COLO668 (cell line): ENCODE measurements around the gene PRKAG2.
"Not testable (repeated sequence)": the region's sequence is repeated elsewhere in the genome, so short reads cannot be mapped to it uniquely, and the experiment has no call there.

Experiments
- DNase-seq: peaks from one replicate; lab custom pipeline; 2025; ENCODE audit not compliant: unreplicated experiment; lab: John Stamatoyannopoulos, UW

The PRKAG2 gene

GRCh38 chr7:151537818-151538561 is 338.9 kb downstream of the PRKAG2 start:
- DNase-seq = no peak

DNA sequence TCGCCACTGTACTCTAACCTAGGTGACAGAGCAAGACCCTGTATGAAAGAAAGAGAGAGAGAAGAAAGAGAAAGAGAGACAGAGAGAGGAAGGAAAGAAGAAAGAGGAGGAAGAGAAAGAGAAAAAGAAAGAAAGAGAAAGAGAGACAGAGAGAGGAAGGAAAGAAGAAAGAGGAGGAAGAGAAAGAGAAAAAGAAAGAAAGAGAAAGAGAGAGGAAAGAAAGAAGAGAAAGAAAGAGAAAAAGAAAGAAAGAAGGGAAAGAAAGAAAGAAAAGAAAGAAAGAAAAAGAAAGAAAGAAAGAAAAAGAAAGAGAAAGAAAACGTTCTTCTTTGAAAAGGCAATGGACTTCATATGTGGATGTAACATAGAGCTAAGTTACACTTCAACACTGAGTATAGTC is 340.7 kb downstream of the PRKAG2 start:
- not testable (repeated sequence) for DNase-seq

DNA sequence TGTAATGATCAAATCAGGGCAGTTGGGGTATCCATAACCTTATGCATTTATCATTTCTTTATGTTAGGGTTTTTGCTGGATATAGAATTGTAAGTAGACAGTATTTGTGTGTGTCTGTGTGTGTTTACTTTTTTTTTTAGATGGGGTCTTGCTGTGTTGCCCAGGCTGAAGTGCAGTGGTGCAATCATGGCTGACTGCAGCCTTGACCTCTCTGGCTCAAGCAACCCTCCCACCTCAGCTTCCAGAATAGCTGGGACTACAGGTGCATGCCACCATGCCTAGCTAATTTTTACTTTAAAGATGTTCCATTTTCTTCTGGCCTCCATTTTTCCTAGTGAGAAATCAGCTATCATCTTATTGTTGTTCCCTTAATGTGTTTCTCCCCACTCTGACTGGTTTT is 347.1 kb downstream of the PRKAG2 start:
- DNase-seq = no peak

- no peak for DNase-seq
Observed at GRCh38 chr7:151524845-151525244, 352.1 kb downstream of the PRKAG2 start.

DNA sequence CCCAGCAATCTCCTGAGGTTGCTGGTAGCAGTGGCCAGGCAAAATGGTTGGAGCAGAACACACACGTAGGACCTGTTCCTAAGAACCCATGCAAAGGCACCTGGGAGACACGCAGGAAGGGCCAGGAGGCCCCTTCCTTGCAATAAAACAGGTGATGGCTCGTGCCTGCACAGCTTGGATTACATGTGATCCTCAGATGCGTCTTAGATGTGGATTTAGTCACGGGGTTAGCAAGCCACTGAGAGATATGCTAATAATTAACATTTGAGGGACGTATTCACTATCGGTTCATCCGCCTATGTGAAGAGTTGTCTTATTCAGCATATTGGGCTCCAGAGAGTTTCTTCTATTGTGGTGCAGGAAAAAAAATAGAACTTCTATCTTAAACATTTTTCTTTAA is 352.6 kb downstream of the PRKAG2 start:
- no peak for DNase-seq

GRCh38 chr7:151520419-151521261 is 356.3 kb downstream of the PRKAG2 start:
- peak; percentile 70 for DNase-seq

- DNase-seq = peak; percentile 99
Observed at GRCh38 chr7:151519765-151520418, 357.0 kb downstream of the PRKAG2 start, which contains the start of gene RHEB. Gene RHEB (minus strand): TSS chr7:151519895. CDS start chr7:151519511, 384 bp downstream.

- DNase-seq = peak; percentile 61
Observed at GRCh38 chr7:151518947-151519764, 357.8 kb downstream of the PRKAG2 start.

- peak; percentile 52 for DNase-seq
Observed at GRCh38 chr7:151518105-151518946, 358.6 kb downstream of the PRKAG2 start.

DNA sequence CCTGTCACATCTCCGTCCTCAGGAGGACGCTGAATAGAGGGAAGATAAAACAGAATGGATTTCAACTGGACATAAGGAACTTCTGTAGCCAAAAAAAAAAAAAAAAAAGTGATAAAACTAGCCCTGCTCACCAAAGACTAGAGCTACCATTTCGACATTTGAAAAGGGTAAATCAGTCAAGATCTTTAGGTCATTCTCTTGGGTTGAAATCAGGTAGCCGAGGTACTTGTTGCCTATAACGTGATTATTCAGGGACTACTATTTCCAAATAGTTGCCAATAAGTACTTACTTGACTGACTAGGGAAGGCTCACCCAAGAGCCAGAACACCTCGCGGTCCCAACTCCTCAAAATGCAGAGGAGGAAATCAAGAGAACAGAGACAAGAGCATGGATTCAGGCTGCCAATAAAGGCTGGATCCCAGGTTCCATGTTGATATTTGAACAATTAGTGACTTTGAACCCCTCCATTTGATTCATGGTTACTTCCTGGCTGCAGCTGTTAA is 359.3 kb downstream of the PRKAG2 start:
- no peak for DNase-seq

- DNase-seq = no peak
Observed at GRCh38 chr7:151515276-151515565, 361.7 kb downstream of the PRKAG2 start.

DNA sequence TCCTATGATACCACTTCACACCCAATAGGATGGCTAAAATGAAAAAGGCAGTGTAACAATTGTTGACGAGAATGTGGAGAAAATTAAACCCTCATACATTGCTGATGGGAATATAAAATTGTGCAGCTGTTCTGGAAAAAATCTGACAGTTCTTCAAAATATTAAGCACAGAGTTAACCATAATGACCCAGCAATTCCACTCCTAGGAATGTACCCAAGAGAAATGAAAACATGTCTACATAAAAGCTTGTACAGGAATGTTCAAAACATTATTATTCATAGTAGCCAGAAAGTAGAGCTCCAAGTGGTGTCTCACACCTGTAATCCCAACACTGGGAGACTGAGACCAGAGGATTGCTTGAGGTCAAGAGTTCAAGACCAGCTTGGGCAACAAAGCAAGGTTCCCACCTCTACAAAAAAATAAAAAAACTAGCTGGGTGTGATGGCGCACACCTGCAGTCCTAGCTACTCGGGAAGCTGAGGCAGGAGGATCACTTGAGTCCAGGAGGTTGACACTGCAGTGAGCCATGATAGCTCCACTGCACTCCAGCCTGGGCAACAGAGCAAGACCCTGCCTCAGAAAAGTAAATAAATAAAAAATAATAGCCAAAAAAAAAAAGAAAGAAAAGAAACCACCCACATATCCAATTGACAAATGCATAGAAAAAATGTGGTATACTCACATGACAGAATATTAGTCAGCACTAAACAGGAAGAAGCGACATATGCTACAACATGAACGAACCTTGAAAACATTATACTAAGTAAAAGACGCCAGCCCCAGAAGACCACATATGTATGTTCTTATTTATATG is 362.2 kb downstream of the PRKAG2 start:
- DNase-seq = no peak

- no peak for DNase-seq
Observed at GRCh38 chr7:151513133-151513532, 363.8 kb downstream of the PRKAG2 start.

GRCh38 chr7:151512353-151512752 is 364.6 kb downstream of the PRKAG2 start:
- DNase-seq = no peak

DNA sequence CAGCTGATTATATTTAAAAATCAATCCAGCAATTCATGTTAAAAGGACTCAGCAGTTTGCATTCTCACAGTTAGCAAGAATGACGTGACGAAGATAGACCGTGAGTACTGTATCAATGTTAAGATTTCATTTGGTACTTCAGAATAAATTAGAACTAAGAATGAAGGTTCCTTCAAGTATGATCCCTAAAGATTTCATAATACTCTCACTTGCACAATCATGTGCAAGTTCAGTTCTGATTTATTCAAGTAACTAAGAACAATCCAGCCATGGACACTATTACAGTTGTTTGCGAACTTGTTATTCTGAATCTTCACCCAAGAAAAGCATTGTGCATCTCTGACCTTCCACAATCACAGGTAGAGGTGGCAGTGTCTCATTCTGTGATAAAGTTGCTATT is 365.0 kb downstream of the PRKAG2 start:
- no peak for DNase-seq

GRCh38 chr7:151511270-151511669 is 365.6 kb downstream of the PRKAG2 start:
- DNase-seq = no peak

GRCh38 chr7:151509670-151510333 is 367.1 kb downstream of the PRKAG2 start:
- DNase-seq = no peak

DNA sequence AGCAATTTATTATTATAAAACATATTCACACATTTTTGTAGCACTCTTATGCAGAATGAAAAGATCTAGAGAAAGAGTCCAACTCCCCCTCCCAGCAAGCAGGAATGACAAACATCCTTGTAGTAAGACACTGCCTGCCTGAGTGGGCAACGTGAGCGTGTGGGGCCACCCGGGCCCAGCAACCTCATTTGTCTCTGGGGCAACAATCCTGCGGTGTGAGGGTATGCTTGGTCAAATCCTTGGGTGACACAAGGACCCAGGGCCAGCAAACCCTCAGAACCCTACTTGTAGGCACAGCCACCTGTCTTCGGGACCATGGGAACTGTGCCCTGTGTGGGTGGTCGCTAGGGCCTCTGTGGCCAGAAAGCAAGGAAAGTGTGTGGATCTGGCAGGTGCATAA is 367.9 kb downstream of the PRKAG2 start:
- DNase-seq = no peak

DNA sequence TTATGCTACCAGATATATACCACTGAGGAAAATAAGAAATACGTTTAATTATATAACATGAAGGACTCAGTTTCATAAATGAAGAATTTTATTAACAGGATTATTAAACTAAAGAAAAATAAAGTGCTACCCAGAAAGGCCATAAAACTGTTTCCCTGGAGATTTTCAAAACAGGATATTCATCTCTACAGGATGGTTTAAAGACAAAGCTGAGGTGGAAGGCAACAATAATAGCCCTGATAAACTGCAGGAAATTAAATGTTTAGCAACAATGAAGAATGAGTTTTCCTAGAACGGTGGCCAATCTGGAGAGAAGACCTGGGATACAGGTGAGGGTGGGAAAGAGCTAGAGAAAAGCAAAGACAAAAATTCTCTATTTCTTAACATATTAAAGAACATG is 369.1 kb downstream of the PRKAG2 start:
- DNase-seq = no peak
